ENCODE data around the gene RAPGEF4. TPM values are rescaled to one million over a fixed set of nuclear protein-coding genes. Genes with fewer than 3 reads are reported as not detected.

RAPGEF4 gene
- total RNA-seq, 1 experiment from 2014 or later, result 1.4 TPM

DNA sequence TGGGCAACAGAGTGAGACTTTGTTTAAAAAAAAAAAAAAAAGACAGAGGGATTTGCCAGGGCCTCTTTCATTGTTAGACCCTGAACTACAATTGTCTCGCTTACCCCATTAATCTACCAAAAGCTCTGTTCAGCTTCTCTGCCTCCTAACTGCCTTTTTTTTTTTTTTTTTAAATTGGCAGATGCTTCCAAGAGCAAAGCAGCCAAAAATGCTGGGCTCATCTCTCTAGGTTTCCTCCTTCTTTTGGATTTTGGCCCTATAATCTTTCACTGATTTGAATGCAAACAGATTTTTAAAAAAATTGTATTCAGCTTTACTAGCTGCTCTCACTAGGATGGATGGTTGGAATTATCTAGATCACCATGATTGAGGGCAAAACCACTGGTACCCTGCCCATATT, 33.2 kb upstream of the RAPGEF4 start:
- no peak overlapping the region for H2AK5ac ChIP-seq (ENCODE audit: insufficient read length, low read length)
- no peak overlapping the region for H3K14ac ChIP-seq (ENCODE audit: insufficient read depth, low read length)
- no CpG with 5 or more reads among the region's 1 CpG for WGBS (ENCODE audit: extremely low coverage, insufficient read length, low lambda C conversion rate)
- no peaks in the 10 kb centered on the region for H3K4me1 ChIP-seq (ENCODE audit: insufficient read depth, low read length)
- no peak overlapping the region for H3K4me2 ChIP-seq (ENCODE audit: insufficient read depth, insufficient read length, low read length)
- H2BK20ac ChIP-seq (ENCODE audit: low read depth, low read length, poor library complexity, severe bottlenecking), result no peak overlapping the region
- TF ChIP-seq, protein P1, sequence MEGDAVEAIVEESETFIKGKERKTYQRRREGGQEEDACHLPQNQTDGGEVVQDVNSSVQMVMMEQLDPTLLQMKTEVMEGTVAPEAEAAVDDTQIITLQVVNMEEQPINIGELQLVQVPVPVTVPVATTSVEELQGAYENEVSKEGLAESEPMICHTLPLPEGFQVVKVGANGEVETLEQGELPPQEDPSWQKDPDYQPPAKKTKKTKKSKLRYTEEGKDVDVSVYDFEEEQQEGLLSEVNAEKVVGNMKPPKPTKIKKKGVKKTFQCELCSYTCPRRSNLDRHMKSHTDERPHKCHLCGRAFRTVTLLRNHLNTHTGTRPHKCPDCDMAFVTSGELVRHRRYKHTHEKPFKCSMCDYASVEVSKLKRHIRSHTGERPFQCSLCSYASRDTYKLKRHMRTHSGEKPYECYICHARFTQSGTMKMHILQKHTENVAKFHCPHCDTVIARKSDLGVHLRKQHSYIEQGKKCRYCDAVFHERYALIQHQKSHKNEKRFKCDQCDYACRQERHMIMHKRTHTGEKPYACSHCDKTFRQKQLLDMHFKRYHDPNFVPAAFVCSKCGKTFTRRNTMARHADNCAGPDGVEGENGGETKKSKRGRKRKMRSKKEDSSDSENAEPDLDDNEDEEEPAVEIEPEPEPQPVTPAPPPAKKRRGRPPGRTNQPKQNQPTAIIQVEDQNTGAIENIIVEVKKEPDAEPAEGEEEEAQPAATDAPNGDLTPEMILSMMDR (conservative IDR thresholded peaks at IDR 0.05), result no peak
- no peaks in the 10 kb centered on the region for H3K79me1 ChIP-seq (ENCODE audit: insufficient read depth, low read depth, low read length, poor library complexity, severe bottlenecking)
- H3K27ac ChIP-seq (ENCODE audit: insufficient read length, low read depth, low read length), result no peak overlapping the region
- H3K56ac ChIP-seq (ENCODE audit: insufficient read length, low read depth, low read length), result no peak overlapping the region
- H3T11ph ChIP-seq (ENCODE audit: low read length), result no peak overlapping the region
- H2BK15ac ChIP-seq (ENCODE audit: low read depth, low read length), result no peak overlapping the region
- H2AFZ ChIP-seq (ENCODE audit: low read length), result no peak overlapping the region
- DNase-seq, result no peak
- no peaks in the 10 kb centered on the region for H3K27me3 ChIP-seq (ENCODE audit: insufficient read depth, low read length)
- no peak overlapping the region for H3K4ac ChIP-seq (ENCODE audit: low read depth, low read length)
- no peak overlapping the region for H2BK5ac ChIP-seq (ENCODE audit: insufficient read length, low read length)
- Mint-ChIP-seq H3K9me3 (peaks cover 21% of the 10 kb centered on the region in 2 experiments), H3K27ac (no peak overlapping the region), H3K4me3 (no peak overlapping the region), H3K36me3 (ENCODE audit: insufficient read depth in 1 of 3, low read depth in 3 of 3) (peaks cover 0 to 12% (median 2%) of the 10 kb centered on the region in 3 experiments; a peak in 3 of 7 replicates), H3K4me1 (no peaks in the 10 kb centered on the region), H3K27me3 (ENCODE audit: low read depth) (peaks cover 3% of the 10 kb centered on the region)
- no peaks in the 10 kb centered on the region for H3K23me2 ChIP-seq (ENCODE audit: insufficient read length, low read depth, low read length, poor library complexity, severe bottlenecking)
- no peak overlapping the region for H4K8ac ChIP-seq (replicated peaks; ENCODE audit: insufficient read length, low read depth, low read length)
- no peak overlapping the region for H2BK120ac ChIP-seq (ENCODE audit: low read depth, low read length, poor library complexity, severe bottlenecking)
- no peaks in the 10 kb centered on the region for H3K79me2 ChIP-seq (ENCODE audit: insufficient read depth, low read length)
- no peaks in the 10 kb centered on the region for H4K20me1 ChIP-seq (ENCODE audit: control insufficient read depth, insufficient read depth, insufficient read length)
- no peak overlapping the region for H4K5ac ChIP-seq (ENCODE audit: insufficient read length, low read depth, low read length)
- no peak overlapping the region for H4K91ac ChIP-seq (ENCODE audit: insufficient read length, low read depth, low read length)
- H3K23ac ChIP-seq (ENCODE audit: insufficient read length, low read depth, low read length), result no peak overlapping the region
- H3K9ac ChIP-seq (ENCODE audit: extremely low read depth, insufficient read length, low read length), result no peak overlapping the region
- H3K9me3 ChIP-seq (ENCODE audit: control insufficient read depth, low read depth, low read length), result no peaks in the 10 kb centered on the region
- no peak overlapping the region for H2BK12ac ChIP-seq (ENCODE audit: insufficient read length, low read depth, low read length)
- no peak overlapping the region for H3K18ac ChIP-seq (ENCODE audit: insufficient read length, low read depth, low read length)
